HepG2 (cell line): ENCODE data around the gene PALS1. TPM values are rescaled to one million over a fixed set of nuclear protein-coding genes. Genes with fewer than 3 reads are reported as not detected.

Experiments used
- ATAC-seq: fragments of 200-7000 bp; cut with Tn5 transposase; 3 replicates; pipeline ENCODE4 v1.9.1; 2020; ENCODE audit warnings: mild to moderate bottlenecking, moderate library complexity
- BruUV-seq: library from RNA; stranded (reverse); fragments of 400-500 nt; replicated peaks from 2 replicates; lab custom pipeline; 2021; lab: Mats Ljungman, UMichigan
- CTCF ChIA-PET: fragments of 300-600 bp; formaldehyde crosslinking; extraction: SDS; loops from one replicate; lab custom pipeline; 2021; ENCODE audit warnings: low total read pairs, inconsistent platforms, low intra/inter-chr PET ratio; lab: Yijun Ruan, JAX
- POLR2A ChIA-PET: fragments of 350-600 bp; sonication (Branson Sonifier 250); formaldehyde crosslinking; loops from one replicate; lab custom pipeline; 2020; ENCODE audit warnings: antibody characterized with exemption, inconsistent platforms; lab: Yijun Ruan, JAX
- DNase-seq: peaks from one replicate; pipeline ENCODE4 v3.0.0-alpha.2; 2015; ENCODE audit warnings: low spot score
- FAIRE-seq: peaks from 3 replicates; lab custom pipeline; 2011; peaks lifted over from hg19 to GRCh38; lab: Jason Lieb, UNC
- H2AFZ ChIP-seq: one replicate; pipeline ENCODE4 v1.6.1; 2011; ENCODE audit warnings: low read length, inconsistent platforms
- H3K27ac ChIP-seq: fragments of 300-600 bp; 3 replicates; pipeline ENCODE4 v1.8.0; 2011; ENCODE audit warnings: mixed run types, mild to moderate bottlenecking, mixed read lengths, low read length, inconsistent platforms; ENCODE audit not compliant: insufficient read depth; ENCODE audit errors: extremely low read length
- H3K27me3 ChIP-seq, 2 experiments: fragments of 200-600 bp in 1 of 2; 2 replicates in 1 of 2; 3 replicates in 1 of 2; pipeline versions ENCODE4 v1.6.0 to v1.8.0; 2011; ENCODE audit warnings: low read length in 2 of 2, mild to moderate bottlenecking in 2 of 2, moderate library complexity in 2 of 2, inconsistent platforms in 1 of 2; ENCODE audit not compliant: insufficient read depth in 2 of 2, control insufficient read depth in 1 of 2
- H3K36me3 ChIP-seq, 2 experiments: fragments of 200-600 bp in 1 of 2; replicated peaks in 1 of 2; 2 replicates in 1 of 2; 3 replicates in 1 of 2; pipeline versions ENCODE4 v1.5.1 to v1.8.0; 2011; ENCODE audit warnings: low read length in 2 of 2, inconsistent platforms in 1 of 2; ENCODE audit not compliant: insufficient read depth in 2 of 2, control insufficient read depth in 1 of 2
- H3K4me1 ChIP-seq: 2 replicates; pipeline ENCODE4 v1.5.1; 2012; ENCODE audit warnings: low read length, inconsistent platforms; ENCODE audit not compliant: insufficient read depth
- H3K4me2 ChIP-seq: 2 replicates; pipeline ENCODE4 v1.6.0; 2011; ENCODE audit warnings: low read depth, low read length, inconsistent platforms
- H3K4me3 ChIP-seq, 3 experiments: fragments of 200-600 bp in 1 of 3; sonication (generic), shearing (Covaris generic) in 1 of 3; replicated peaks in 1 of 3; 2 replicates each; pipeline ENCODE4 v1.5.1; 2011 to 2016; ENCODE audit warnings: low read length in 3 of 3, inconsistent platforms in 2 of 3, low read depth in 2 of 3, mild to moderate bottlenecking in 2 of 3, control low read depth in 1 of 3, mixed read lengths in 1 of 3; ENCODE audit not compliant: insufficient read depth in 1 of 3
- H3K79me2 ChIP-seq: one replicate; pipeline ENCODE4 v1.6.1; 2011; ENCODE audit warnings: low read length, inconsistent platforms; ENCODE audit not compliant: insufficient read depth
- H3K9ac ChIP-seq: 2 replicates; pipeline ENCODE4 v1.6.0; 2011; ENCODE audit warnings: mild to moderate bottlenecking, low read depth, low read length, inconsistent platforms; ENCODE audit not compliant: insufficient read depth
- H3K9me3 ChIP-seq: 2 replicates; pipeline ENCODE4 v1.5.1; 2012; ENCODE audit warnings: mild to moderate bottlenecking, low read length
- H4K20me1 ChIP-seq: 2 replicates; pipeline ENCODE4 v1.6.0; 2011; ENCODE audit warnings: inconsistent platforms, mild to moderate bottlenecking, low read length, moderate library complexity; ENCODE audit not compliant: insufficient read depth
- CEBPB ChIP-seq: IDR thresholded peaks from 2 replicates; pipeline ENCODE4 v1.6.1; 2011; ENCODE audit warnings: low read depth, low read length, improper control_type of control experiment, borderline replicate concordance
- CEBPG ChIP-seq: IDR thresholded peaks from 2 replicates; pipeline ENCODE4 v1.6.1; 2016
- IKZF4 ChIP-seq: sonication (generic); formaldehyde crosslinking; IDR thresholded peaks from 2 replicates; pipeline ENCODE4 v1.5.1; 2020; ENCODE audit warnings: borderline replicate concordance, mild to moderate bottlenecking, low read depth, missing genetic modification reagents; ENCODE audit errors: not compliant biosample characterization
- NONO ChIP-seq, 2 experiments: fragments of 450-650 bp in 1 of 2; sonication (generic) in 1 of 2; formaldehyde crosslinking in 1 of 2; IDR thresholded peaks in 1 of 2; conservative IDR thresholded peaks in 1 of 2; 2 replicates each; pipeline versions ENCODE4 v1.6.1 to v1.8.0; 2017 to 2022; ENCODE audit warnings: mild to moderate bottlenecking in 1 of 2, missing genetic modification reagents in 1 of 2, moderate library complexity in 1 of 2
- ZMYM2 ChIP-seq: sonication (generic); formaldehyde crosslinking; IDR thresholded peaks from 2 replicates; pipeline ENCODE4 v1.8.0; 2022; ENCODE audit warnings: mild to moderate bottlenecking, missing genetic modification reagents
- ZMYM3 ChIP-seq: sonication (generic); formaldehyde crosslinking; IDR thresholded peaks from 2 replicates; pipeline ENCODE4 v1.5.1; 2020; ENCODE audit warnings: mild to moderate bottlenecking, missing genetic modification reagents
- ZNF569 ChIP-seq: sonication (generic); formaldehyde crosslinking; IDR thresholded peaks from 2 replicates; pipeline ENCODE4 v1.5.0; 2020; ENCODE audit warnings: mild to moderate bottlenecking, missing genetic modification reagents, moderate library complexity, borderline replicate concordance
- WGBS: methylation state at CpG from one replicate; pipeline ENCODE4 v1.1.6; 2017; ENCODE audit warnings: low lambda C conversion rate; 5-methylcytosine and 5-hydroxymethylcytosine counted together
- in situ Hi-C: cut with HindIII; loops from 2 replicates; pipeline ENCODE4 v1.10.0; 2017; ENCODE audit warnings: low pct_unique_long_range_greater_than_20kb; ENCODE audit not compliant: extremely low pct_ligation_motif_present
- intact Hi-C: fragments of 100-400 bp; cut with micrococcal nuclease; formaldehyde crosslinking; loops from one replicate; pipeline ENCODE4 v1.10.0; 2022; ENCODE audit not compliant: unreplicated experiment
- polyA plus RNA-seq, 8 experiments: library from polyadenylated mRNA; depleted of rRNA in 3 of 8; stranded (reverse) in 7 of 8; unstranded in 1 of 8; fragments of >200 nt; fragmentation: Illumina TruSeq in 4 of 8; extraction: Trizol in 4 of 8; gene quantifications; 2 replicates each; pipeline versions ENCODE4 v1.2.1 to v1.2.3, GENCODE V29; 2011 to 2016; ENCODE audit warnings: low read depth in 4 of 8, missing spikeins in 1 of 8, mixed read lengths in 1 of 8; ENCODE audit not compliant: insufficient read depth in 1 of 8
- total RNA-seq, 5 experiments: library from RNA; depleted of rRNA; stranded (reverse); fragments of >200 nt; fragmentation: Illumina TruSeq; extraction: Trizol; gene quantifications; 2 replicates each; pipeline ENCODE4 v1.2.3, GENCODE V29; 2016; ENCODE audit warnings: low read depth in 1 of 5
- TF ChIP-seq, protein P1 (sequence below): sonication (generic); formaldehyde crosslinking; IDR thresholded peaks from 2 replicates; pipeline ENCODE4 v1.5.0; 2020; ENCODE audit warnings: mild to moderate bottlenecking, missing genetic modification reagents

PALS1 gene
- total and polyA plus RNA-seq, 2 of the 13 experiments (the other 11 are each of a cell fraction or from before 2014, with no cell fraction given) = 8.8 to 20.0 TPM

DNA sequence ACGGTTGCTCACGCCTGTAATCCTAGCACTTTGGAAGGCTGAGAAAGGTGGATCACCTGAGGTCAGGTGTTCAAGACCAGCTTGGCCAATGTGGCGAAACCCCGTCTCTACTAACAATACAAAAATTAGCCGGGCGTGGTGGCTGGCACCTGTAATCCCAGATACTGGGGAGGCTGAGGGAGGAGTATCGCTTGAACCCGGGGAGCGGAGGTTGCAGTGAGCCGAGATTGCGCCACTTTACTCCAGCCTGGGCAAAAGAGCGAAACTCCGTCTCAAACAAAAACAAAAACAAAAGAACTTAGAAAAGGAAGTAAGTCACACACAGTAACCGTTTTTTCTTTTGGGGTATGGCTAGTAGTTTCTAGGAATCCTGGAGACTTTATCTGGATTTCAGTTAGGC lies 1.7 kb upstream of the PALS1 start:
- WGBS = 32% methylated on average over 14 of the region's 14 CpGs
- H3K27ac ChIP-seq = peak overlapping the region; percentile 97
- H3K36me3 ChIP-seq = no peaks in the 10 kb centered on the region
- H3K9me3 ChIP-seq = no peaks in the 10 kb centered on the region
- FAIRE-seq (peak; percentile 40), ATAC-seq (no peak)
- intact Hi-C loops = no loop called here
- TF ChIP-seq CEBPG = 0 out of 2 replicates have a peak, but pooled peaks have one; percentile 15
- TF ChIP-seq ZMYM3 (CRISPR knock-in tag) = peak; percentile 58; the same call in 1 of the 2 replicates
- no peak for TF ChIP-seq NONO (IDR thresholded peaks at IDR 0.05)
- TF ChIP-seq NONO (CRISPR knock-in tag; conservative IDR thresholded peaks at IDR 0.05) = no peak
- peak; percentile 10; the same call in 1 of the 2 replicates for TF ChIP-seq CEBPB
- no peak for TF ChIP-seq ZNF569 (CRISPR knock-in tag)
- no peak for TF ChIP-seq IKZF4 (CRISPR knock-in tag)
- TF ChIP-seq ZMYM2 = 0 out of 2 replicates have a peak, but pooled peaks have one; percentile 1
- TF ChIP-seq, protein P1, sequence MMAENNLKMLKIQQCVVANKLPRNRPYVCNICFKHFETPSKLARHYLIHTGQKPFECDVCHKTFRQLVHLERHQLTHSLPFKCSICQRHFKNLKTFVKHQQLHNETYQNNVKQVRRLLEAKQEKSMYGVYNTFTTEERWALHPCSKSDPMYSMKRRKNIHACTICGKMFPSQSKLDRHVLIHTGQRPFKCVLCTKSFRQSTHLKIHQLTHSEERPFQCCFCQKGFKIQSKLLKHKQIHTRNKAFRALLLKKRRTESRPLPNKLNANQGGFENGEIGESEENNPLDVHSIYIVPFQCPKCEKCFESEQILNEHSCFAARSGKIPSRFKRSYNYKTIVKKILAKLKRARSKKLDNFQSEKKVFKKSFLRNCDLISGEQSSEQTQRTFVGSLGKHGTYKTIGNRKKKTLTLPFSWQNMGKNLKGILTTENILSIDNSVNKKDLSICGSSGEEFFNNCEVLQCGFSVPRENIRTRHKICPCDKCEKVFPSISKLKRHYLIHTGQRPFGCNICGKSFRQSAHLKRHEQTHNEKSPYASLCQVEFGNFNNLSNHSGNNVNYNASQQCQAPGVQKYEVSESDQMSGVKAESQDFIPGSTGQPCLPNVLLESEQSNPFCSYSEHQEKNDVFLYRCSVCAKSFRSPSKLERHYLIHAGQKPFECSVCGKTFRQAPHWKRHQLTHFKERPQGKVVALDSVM (CRISPR knock-in tag) = peak; percentile 94
- TF ChIP-seq, all 625 proteins: peak for 5
- no peak for DNase-seq
- Histone ChIP-seq H3K9ac (peak overlapping the region; percentile 87), H3K79me2 (peaks cover 24% of the 10 kb centered on the region), H2AFZ (peak overlapping the region; percentile 91), H3K4me3 (peak overlapping the region; percentile 61 to 88 (median 75)), H3K27me3 (no peaks in the 10 kb centered on the region; a peak in 1 of 5 replicates), H4K20me1 (no peaks in the 10 kb centered on the region), H3K4me2 (peak overlapping the region; percentile 94), H3K4me1 (peaks cover 28% of the 10 kb centered on the region)
- BruUV-seq = no TSS peak
- in situ Hi-C loops = no loop called here
- CTCF ChIA-PET = no interaction called here
- POLR2A ChIA-PET = no interaction called here
